Measurements from ENCODE around the gene KANSL1. TPM values are rescaled to one million over a fixed set of nuclear protein-coding genes. Genes with fewer than 3 reads are reported as not detected.
"Not testable (repeated sequence)": the region's sequence is repeated elsewhere in the genome, so short reads cannot be mapped to it uniquely, and the experiment has no call there.

The KANSL1 gene
- total and polyA plus RNA-seq, 10 of the 15 experiments (the other 5 are each of a cell fraction or from before 2014, with no cell fraction given), result 4.7 to 60.6 (median 28.0) TPM

DNA sequence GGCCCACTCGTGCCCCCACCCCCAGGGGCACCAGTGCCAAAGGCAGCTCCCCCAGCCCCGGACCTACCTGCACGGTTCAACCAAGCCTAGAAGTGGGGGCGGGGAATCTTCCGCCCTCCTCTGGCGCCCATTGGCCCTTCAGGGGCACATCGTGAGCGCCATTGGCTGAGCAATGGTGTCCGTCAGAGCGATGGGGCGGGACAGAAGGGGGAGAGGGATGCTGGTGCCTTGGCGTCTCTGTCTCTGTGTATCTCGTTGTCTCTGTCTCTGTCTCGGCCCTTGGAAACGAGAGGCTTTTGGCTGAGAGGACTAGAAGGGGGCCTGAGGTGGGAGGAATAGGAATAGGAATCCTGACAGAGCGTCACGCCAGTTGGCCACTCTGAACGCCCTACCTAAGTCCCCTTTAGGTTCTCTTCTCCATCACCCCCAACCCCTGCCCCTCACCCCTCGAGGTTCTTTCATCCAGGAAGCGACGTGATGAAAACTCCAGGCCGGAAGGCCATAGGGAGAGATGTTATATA lies 32.1 kb upstream of the KANSL1 start (continued):
- TF ChIP-seq CEBPZ (IDR thresholded peaks at IDR 0.05; ENCODE audit: low read depth, low read length), result peak; percentile 49
- TF ChIP-seq NBN (IDR thresholded peaks at IDR 0.05), result peak; percentile 82
- 0 out of 2 replicates have a peak, but pooled peaks have one; percentile 53 for TF ChIP-seq CREB1 (IDR thresholded peaks at IDR 0.05; ENCODE audit: low read depth)
- peak; percentile 82 for TF ChIP-seq ZNF622 (IDR thresholded peaks at IDR 0.05)
- peak in 1 of 2 experiments; percentile 36; a peak in 2 of 4 replicates for TF ChIP-seq BHLHE40 (IDR thresholded peaks at IDR 0.05; ENCODE audit: borderline replicate concordance in 1 of 2, low read depth in 2 of 2, low read length in 1 of 2)
- TF ChIP-seq FOS (IDR thresholded peaks at IDR 0.05; ENCODE audit: borderline replicate concordance, extremely low read depth, insufficient read length), result peak; percentile 80

GRCh38 chr17:46224864-46225263 lies 31.6 kb upstream of the KANSL1 start:
- H3K4me1 ChIP-seq (ENCODE audit: control insufficient read depth, insufficient read depth, low read length); intact Hi-C loops (cut with micrococcal nuclease; ENCODE audit: unreplicated experiment); SMC1A ChIA-PET (ENCODE audit: uncharacterized antibody, unreplicated experiment); H3K9me3 ChIP-seq (replicated peaks; ENCODE audit: control insufficient read depth, insufficient read depth, low read length); H4K20me1 ChIP-seq (ENCODE audit: control insufficient read depth, insufficient read depth); RAD21 ChIA-PET (ENCODE audit: unreplicated experiment); FAIRE-seq; in situ Hi-C loops (cut with MboI); H3K36me3 ChIP-seq (ENCODE audit: control insufficient read depth in 2 of 2, insufficient read depth in 2 of 2, low read length in 1 of 2); DNase-seq (ENCODE audit: low read depth, low spot score); H3K27ac ChIP-seq (ENCODE audit: control insufficient read depth, insufficient read depth); CTCF ChIA-PET; H3K27me3 ChIP-seq (replicated peaks in 1 of 2; ENCODE audit: control insufficient read depth in 2 of 2, insufficient read depth in 2 of 2, low read length in 1 of 2); POLR2A ChIA-PET; H3K79me2 ChIP-seq (ENCODE audit: control insufficient read depth, insufficient read depth, low read length); BruUV-seq (replicated peaks): not testable (repeated sequence)
- peak overlapping the region; percentile 51; the same call in 1 of the 2 replicates for H3K9ac ChIP-seq (ENCODE audit: control insufficient read depth, insufficient read depth, low read length)
- H3K4me3 ChIP-seq, result peak overlapping the region; percentile 51
- TF ChIP-seq IKZF1 (conservative IDR thresholded peaks at IDR 0.05) (0 out of 2 replicates have a peak, but pooled peaks have one; percentile 18), CREM (IDR thresholded peaks at IDR 0.05; ENCODE audit: low read depth) (0 out of 2 replicates have a peak, but pooled peaks have one; percentile 5), GATAD2B (conservative IDR thresholded peaks at IDR 0.05; ENCODE audit: low read depth) (peak; percentile 45; the same call in 1 of the 2 replicates), BACH1 (IDR thresholded peaks at IDR 0.05; ENCODE audit: borderline replicate concordance) (peak; percentile 54; the same call in 1 of the 2 replicates)
- peak overlapping the region; percentile 85 for H2AFZ ChIP-seq (ENCODE audit: control insufficient read depth, low read depth, low read length)
- H3K4me2 ChIP-seq (ENCODE audit: control insufficient read depth, insufficient read depth), result 0 out of 2 replicates have a peak overlapping the region, but pooled peaks have one; percentile 31
- peak; percentile 63 for ATAC-seq
- 1% methylated on average over 37 of the region's 54 CpGs for WGBS (ENCODE audit: insufficient coverage, insufficient replicate concordance, low lambda C conversion rate, missing lambda C conversion rate)

- H3K4me3 ChIP-seq; H3K9me3 ChIP-seq (replicated peaks; ENCODE audit: control insufficient read depth, insufficient read depth, low read length); H3K27ac ChIP-seq (ENCODE audit: control insufficient read depth, insufficient read depth); DNase-seq (ENCODE audit: low read depth, low spot score); H3K9ac ChIP-seq (ENCODE audit: control insufficient read depth, insufficient read depth, low read length); H3K27me3 ChIP-seq (replicated peaks in 1 of 2; ENCODE audit: control insufficient read depth in 2 of 2, insufficient read depth in 2 of 2, low read length in 1 of 2); H3K36me3 ChIP-seq (ENCODE audit: control insufficient read depth in 2 of 2, insufficient read depth in 2 of 2, low read length in 1 of 2); POLR2A ChIA-PET; H4K20me1 ChIP-seq (ENCODE audit: control insufficient read depth, insufficient read depth); H2AFZ ChIP-seq (ENCODE audit: control insufficient read depth, low read depth, low read length); SMC1A ChIA-PET (ENCODE audit: uncharacterized antibody, unreplicated experiment); FAIRE-seq; RAD21 ChIA-PET (ENCODE audit: unreplicated experiment); CTCF ChIA-PET; ATAC-seq; H3K79me2 ChIP-seq (ENCODE audit: control insufficient read depth, insufficient read depth, low read length); in situ Hi-C loops (cut with MboI); intact Hi-C loops (cut with micrococcal nuclease; ENCODE audit: unreplicated experiment); H3K4me1 ChIP-seq (ENCODE audit: control insufficient read depth, insufficient read depth, low read length); H3K4me2 ChIP-seq (ENCODE audit: control insufficient read depth, insufficient read depth): not testable (repeated sequence)
- 100% methylated on average over 1 of the region's 2 CpGs for WGBS (ENCODE audit: insufficient coverage, insufficient replicate concordance, low lambda C conversion rate, missing lambda C conversion rate)
- BruUV-seq (replicated peaks), result TSS peak; percentile 68
Measured at GRCh38 chr17:46223041-46223440, 29.8 kb upstream of the KANSL1 start.
